GM21825 (cell line): ENCODE data around the gene FAM9C.
"Not testable (repeated sequence)": the region's sequence is repeated elsewhere in the genome, so short reads cannot be mapped to it uniquely, and the experiment has no call there.

Experiments
- ATAC-seq: cut with Tn5 transposase; IDR thresholded peaks from one replicate; pipeline ENCODE4 v1.9.1; 2021; ENCODE audit warnings: mild to moderate bottlenecking, moderate library complexity; ENCODE audit not compliant: unreplicated experiment

FAM9C gene

GRCh38 chrX:13043938-13044337 is 482 bp downstream of the FAM9C start:
- no peak for ATAC-seq

GRCh38 chrX:13043138-13043537 is 1.3 kb downstream of the FAM9C start:
- no peak for ATAC-seq

GRCh38 chrX:13036896-13037295 is 7.5 kb downstream of the FAM9C start:
- ATAC-seq = no peak

- ATAC-seq = no peak
These were observed 11.2 kb downstream of the FAM9C start for GRCh38 chrX:13033193-13033592.

GRCh38 chrX:13029887-13030771 is 14.3 kb downstream of the FAM9C start:
- no peak for ATAC-seq

GRCh38 chrX:13029637-13029886 is 14.9 kb downstream of the FAM9C start:
- ATAC-seq = no peak

- ATAC-seq = no peak
These were observed 15.4 kb downstream of the FAM9C start for GRCh38 chrX:13028871-13029636.

- no peak for ATAC-seq
These were observed 17.4 kb downstream of the FAM9C start for GRCh38 chrX:13026877-13027652.

- no peak for ATAC-seq
These were observed 19.4 kb downstream of the FAM9C start for GRCh38 chrX:13024986-13025385.

- ATAC-seq = no peak
These were observed 20.4 kb downstream of the FAM9C start for GRCh38 chrX:13023979-13024378.

- ATAC-seq = no peak
These were observed 20.9 kb downstream of the FAM9C start for GRCh38 chrX:13023567-13023966.

GRCh38 chrX:13022926-13023325 is 21.5 kb downstream of the FAM9C start:
- peak; percentile 83 for ATAC-seq

- not testable (repeated sequence) for ATAC-seq
These were observed 27.7 kb downstream of the FAM9C start for GRCh38 chrX:13016731-13017130.

- no peak for ATAC-seq
These were observed 28.7 kb downstream of the FAM9C start for GRCh38 chrX:13015536-13016236.

GRCh38 chrX:13014111-13015096 is 30.0 kb downstream of the FAM9C start:
- ATAC-seq = peak; percentile 18

GRCh38 chrX:13013363-13014110 is 30.9 kb downstream of the FAM9C start:
- ATAC-seq = peak; percentile 74

- ATAC-seq = no peak
These were observed 33.9 kb downstream of the FAM9C start for GRCh38 chrX:13010546-13010945.

- ATAC-seq = no peak
These were observed 34.6 kb downstream of the FAM9C start for GRCh38 chrX:13009844-13010243.

- no peak for ATAC-seq
These were observed 35.1 kb downstream of the FAM9C start for GRCh38 chrX:13009273-13009672.
